ENCODE measurements around the gene HSF5. TPM values are rescaled to one million over a fixed set of nuclear protein-coding genes. Genes with fewer than 3 reads are reported as not detected.

The HSF5 gene
- total RNA-seq (2014; rRNA removed; shearing (Covaris generic)): 0.22 TPM in 1 of 2 replicates, not detected in the other
- total RNA-seq (2022): not detected in 2 replicates
- percentile 16 among the genes with signal in this experiment for Bru-seq, nascent RNA
- percentile 10 among the genes with signal in this experiment for BruChase-seq, experiment 1, labeled RNA remaining after a 6-hour chase
- percentile 15 among the genes with signal in this experiment for BruChase-seq, experiment 2, labeled RNA remaining after a 2-hour chase
- long read RNA-seq: 0 reads

- Histone ChIP-seq H2AFZ (ENCODE audit: low read length) (no peak within 1 kb of the TSS), H4K20me1 (ENCODE audit: insufficient read depth, low read length) (no peaks in the 10 kb centered on the region), H3K4me1 (ENCODE audit: insufficient read depth, low read length, poor library complexity, severe bottlenecking) (no peaks in the 10 kb centered on the region), H3K9me2 (ENCODE audit: insufficient read depth, low read length) (no peaks in the 10 kb centered on the region), H3K27ac (ENCODE audit: low read depth, low read length, poor library complexity, severe bottlenecking) (no peak within 1 kb of the TSS), H3K4me2 (ENCODE audit: low read length) (no peak within 1 kb of the TSS), H3K79me2 (ENCODE audit: insufficient read depth, low read depth, low read length) (no peaks in the 10 kb centered on the region), H3K9me3 (ENCODE audit: low read length) (no peaks in the 10 kb centered on the region), H3K4me3 (ENCODE audit: low read depth, low read length, poor library complexity, severe bottlenecking) (no peak within 1 kb of the TSS), H3K36me3 (ENCODE audit: insufficient read depth, low read length) (peaks cover 55% of the 10 kb centered on the region)
- ChIA-PET CTCF (ENCODE audit: unreplicated experiment) (no interaction called here), POLR2A (no interaction called here)
- BruUV-seq (replicated peaks): no TSS peak
- TF ChIP-seq EZH2phosphoT487 (IDR thresholded peaks at IDR 0.05; ENCODE audit: borderline replicate concordance, low read depth, low read length): no peak
- TF ChIP-seq CTCF (conservative IDR thresholded peaks at IDR 0.05; ENCODE audit: low read length): no peak
- no peak for DNase-seq (ENCODE audit: low spot score)
- intact Hi-C loops (cut with micrococcal nuclease; ENCODE audit: unreplicated experiment): no loop called here
These were observed at the start of gene HSF5 for GRCh38 chr17:58487589-58488427. Gene HSF5, minus strand, starts transcription at chr17:58488408. Its CDS starts 134 bp downstream, at chr17:58488274.

GRCh38 chr17:58537266-58537665 lies 49.1 kb upstream of the HSF5 start:
- no TSS peak for BruUV-seq (replicated peaks)
- no peak overlapping the region for H2AFZ ChIP-seq (ENCODE audit: low read length)
- H3K4me2 ChIP-seq (ENCODE audit: low read length): no peak overlapping the region
- no peaks in the 10 kb centered on the region for H3K4me1 ChIP-seq (ENCODE audit: insufficient read depth, low read length, poor library complexity, severe bottlenecking)
- H3K4me3 ChIP-seq (ENCODE audit: low read depth, low read length, poor library complexity, severe bottlenecking): no peak overlapping the region
- CTCF ChIA-PET (ENCODE audit: unreplicated experiment): no interaction called here
- DNase-seq (ENCODE audit: low spot score): no peak
- no peaks in the 10 kb centered on the region for H4K20me1 ChIP-seq (ENCODE audit: insufficient read depth, low read length)
- no peaks in the 10 kb centered on the region for H3K9me2 ChIP-seq (ENCODE audit: insufficient read depth, low read length)
- H3K27ac ChIP-seq (ENCODE audit: low read depth, low read length, poor library complexity, severe bottlenecking): no peak overlapping the region
- POLR2A ChIA-PET: no interaction called here
- intact Hi-C loops (cut with micrococcal nuclease; ENCODE audit: unreplicated experiment): no loop called here
- TF ChIP-seq CTCF (conservative IDR thresholded peaks at IDR 0.05; ENCODE audit: low read length): no peak
- no peaks in the 10 kb centered on the region for H3K9me3 ChIP-seq (ENCODE audit: low read length)
- no peaks in the 10 kb centered on the region for H3K36me3 ChIP-seq (ENCODE audit: insufficient read depth, low read length)
- no peaks in the 10 kb centered on the region for H3K79me2 ChIP-seq (ENCODE audit: insufficient read depth, low read depth, low read length)

GRCh38 chr17:58536542-58536941 lies 48.3 kb upstream of the HSF5 start:
- H3K36me3 ChIP-seq (ENCODE audit: insufficient read depth, low read length): no peaks in the 10 kb centered on the region

More at GRCh38 chr17:58536542-58536941, 48.3 kb upstream of the HSF5 start:
- BruUV-seq (replicated peaks): no TSS peak
- H3K9me2 ChIP-seq (ENCODE audit: insufficient read depth, low read length): no peaks in the 10 kb centered on the region
- H3K79me2 ChIP-seq (ENCODE audit: insufficient read depth, low read depth, low read length): no peaks in the 10 kb centered on the region
- no peak for TF ChIP-seq CTCF (conservative IDR thresholded peaks at IDR 0.05; ENCODE audit: low read length)
- no peak for TF ChIP-seq EZH2phosphoT487 (IDR thresholded peaks at IDR 0.05; ENCODE audit: borderline replicate concordance, low read depth, low read length)
- no peak overlapping the region for H2AFZ ChIP-seq (ENCODE audit: low read length)
- H4K20me1 ChIP-seq (ENCODE audit: insufficient read depth, low read length): no peaks in the 10 kb centered on the region
- no peaks in the 10 kb centered on the region for H3K4me1 ChIP-seq (ENCODE audit: insufficient read depth, low read length, poor library complexity, severe bottlenecking)
- no peak overlapping the region for H3K4me3 ChIP-seq (ENCODE audit: low read depth, low read length, poor library complexity, severe bottlenecking)
- DNase-seq (ENCODE audit: low spot score): no peak
- no peak overlapping the region for H3K4me2 ChIP-seq (ENCODE audit: low read length)
- intact Hi-C loops (cut with micrococcal nuclease; ENCODE audit: unreplicated experiment): no loop called here
- ChIA-PET POLR2A (interaction anchor here (1.1 kb wide), 1 partner anchor 11 kb away, joined by 4 read pairs; no protein-coding TSS in a partner anchor), CTCF (ENCODE audit: unreplicated experiment) (no interaction called here)
- no peaks in the 10 kb centered on the region for H3K9me3 ChIP-seq (ENCODE audit: low read length)
- H3K27ac ChIP-seq (ENCODE audit: low read depth, low read length, poor library complexity, severe bottlenecking): no peak overlapping the region
